ENCODE results near the gene TMEM183A.

DNA sequence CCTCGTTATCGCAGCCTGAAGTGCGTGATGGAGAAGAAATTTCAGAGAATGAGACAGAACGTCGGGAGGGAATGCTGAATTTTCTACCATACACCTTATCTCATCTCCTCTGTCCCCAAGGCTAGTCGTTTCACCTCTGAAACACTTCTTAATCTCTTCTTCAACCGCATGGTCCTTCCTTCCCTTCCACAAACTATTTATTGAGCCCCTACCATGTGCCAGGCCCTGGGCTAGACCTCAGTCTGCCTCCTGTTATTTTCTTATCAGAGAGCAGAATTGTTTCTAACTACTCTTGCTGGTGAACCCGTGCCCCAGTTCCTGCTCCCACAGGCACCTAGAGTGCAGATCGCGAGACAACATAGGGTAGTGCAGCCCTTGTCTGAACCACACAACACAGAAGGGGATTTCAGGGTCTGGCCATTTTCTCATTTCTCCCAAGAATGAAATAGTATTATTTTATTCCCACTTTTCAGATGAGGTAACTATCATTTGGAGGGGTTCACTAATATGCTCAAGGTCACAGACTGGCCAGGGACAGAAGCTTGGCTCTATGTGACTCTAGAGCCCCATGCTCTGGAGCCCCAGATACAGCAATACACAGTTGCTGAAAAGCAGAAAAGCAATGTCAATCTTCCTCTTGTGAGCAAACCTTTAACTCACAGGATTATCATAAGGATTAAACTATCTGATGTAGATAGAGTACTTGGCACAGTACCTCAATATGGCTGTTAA, 48.5 kb upstream of the TMEM183A start:
- no peak for TF ChIP-seq CTCF (IDR thresholded peaks at IDR 0.05)
- TF ChIP-seq EZH2 (IDR thresholded peaks at IDR 0.05; ENCODE audit: borderline replicate concordance, insufficient read depth, low read depth, low read length, poor library complexity, severe bottlenecking) = no peak
